Upper lobe of left lung (tissue), 4 donors: ENCODE data around the gene PTPRD.

ENCODE experiments used
- EP300 ChIP-seq, 4 donors: sonication (generic); formaldehyde crosslinking; IDR thresholded peaks; one replicate each; pipeline ENCODE4 v1.5.1; 2017; ENCODE audit warnings: antibody characterized with exemption in 4 of 4, control low read depth in 2 of 4
- POLR2A ChIP-seq, 4 donors: fragments of 450-650 bp; IDR thresholded peaks; one replicate each; pipeline ENCODE4 v1.5.1; 2016 to 2017; ENCODE audit warnings: antibody characterized with exemption in 4 of 4, mild to moderate bottlenecking in 2 of 4
- POLR2AphosphoS5 ChIP-seq, 2 donors: sonication (generic); formaldehyde crosslinking; IDR thresholded peaks; one replicate each; pipeline ENCODE4 v1.5.1; 2017; ENCODE audit warnings: antibody characterized with exemption in 2 of 2
- TF ChIP-seq, protein P1 (sequence below), 6 experiments: fragments of 450-650 bp in 4 of 6; fragments of 200-600 bp in 2 of 6; sonication (generic) in 2 of 6; IDR thresholded peaks; one replicate each; pipeline ENCODE4 v1.5.1; 2016 to 2019; ENCODE audit warnings: antibody characterized with exemption in 6 of 6

DNA sequence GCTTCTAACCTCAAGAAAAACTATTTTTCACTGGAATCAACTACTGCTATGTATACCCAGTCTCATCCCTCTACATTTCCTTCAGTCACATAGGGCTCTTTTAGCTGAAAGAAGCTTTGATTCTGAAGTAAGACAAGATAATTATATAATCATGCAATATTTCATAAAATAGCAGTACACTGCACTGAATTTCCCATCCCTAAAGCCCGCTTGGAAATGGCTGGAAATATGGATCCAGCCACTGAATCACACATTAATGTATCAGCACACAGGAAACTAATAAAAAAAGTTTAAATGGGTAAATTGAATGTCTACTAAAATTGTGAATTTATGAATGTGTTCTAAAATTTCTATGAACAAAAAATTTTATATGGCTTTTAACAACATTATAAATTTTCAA is 808.7 kb downstream of the PTPRD start:
- TF ChIP-seq POLR2A (IDR thresholded peaks at IDR 0.05) (no peak), POLR2AphosphoS5 (IDR thresholded peaks at IDR 0.05) (no peak), EP300 (IDR thresholded peaks at IDR 0.05) (no peak)
- TF ChIP-seq, protein P1, sequence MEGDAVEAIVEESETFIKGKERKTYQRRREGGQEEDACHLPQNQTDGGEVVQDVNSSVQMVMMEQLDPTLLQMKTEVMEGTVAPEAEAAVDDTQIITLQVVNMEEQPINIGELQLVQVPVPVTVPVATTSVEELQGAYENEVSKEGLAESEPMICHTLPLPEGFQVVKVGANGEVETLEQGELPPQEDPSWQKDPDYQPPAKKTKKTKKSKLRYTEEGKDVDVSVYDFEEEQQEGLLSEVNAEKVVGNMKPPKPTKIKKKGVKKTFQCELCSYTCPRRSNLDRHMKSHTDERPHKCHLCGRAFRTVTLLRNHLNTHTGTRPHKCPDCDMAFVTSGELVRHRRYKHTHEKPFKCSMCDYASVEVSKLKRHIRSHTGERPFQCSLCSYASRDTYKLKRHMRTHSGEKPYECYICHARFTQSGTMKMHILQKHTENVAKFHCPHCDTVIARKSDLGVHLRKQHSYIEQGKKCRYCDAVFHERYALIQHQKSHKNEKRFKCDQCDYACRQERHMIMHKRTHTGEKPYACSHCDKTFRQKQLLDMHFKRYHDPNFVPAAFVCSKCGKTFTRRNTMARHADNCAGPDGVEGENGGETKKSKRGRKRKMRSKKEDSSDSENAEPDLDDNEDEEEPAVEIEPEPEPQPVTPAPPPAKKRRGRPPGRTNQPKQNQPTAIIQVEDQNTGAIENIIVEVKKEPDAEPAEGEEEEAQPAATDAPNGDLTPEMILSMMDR (IDR thresholded peaks at IDR 0.05): no peak
